VCaP (cell line): ENCODE data around the gene C2orf72.

ENCODE experiments used
- H3K27ac ChIP-seq: fragments of 450-650 bp; 2 replicates; pipeline ENCODE4 v1.5.1; 2017
- TF ChIP-seq, protein P1 (sequence below): fragments of 450-650 bp; conservative IDR thresholded peaks from 2 replicates; pipeline ENCODE4 v1.5.1; 2017; ENCODE audit warnings: mild to moderate bottlenecking, moderate library complexity

C2orf72 gene

DNA sequence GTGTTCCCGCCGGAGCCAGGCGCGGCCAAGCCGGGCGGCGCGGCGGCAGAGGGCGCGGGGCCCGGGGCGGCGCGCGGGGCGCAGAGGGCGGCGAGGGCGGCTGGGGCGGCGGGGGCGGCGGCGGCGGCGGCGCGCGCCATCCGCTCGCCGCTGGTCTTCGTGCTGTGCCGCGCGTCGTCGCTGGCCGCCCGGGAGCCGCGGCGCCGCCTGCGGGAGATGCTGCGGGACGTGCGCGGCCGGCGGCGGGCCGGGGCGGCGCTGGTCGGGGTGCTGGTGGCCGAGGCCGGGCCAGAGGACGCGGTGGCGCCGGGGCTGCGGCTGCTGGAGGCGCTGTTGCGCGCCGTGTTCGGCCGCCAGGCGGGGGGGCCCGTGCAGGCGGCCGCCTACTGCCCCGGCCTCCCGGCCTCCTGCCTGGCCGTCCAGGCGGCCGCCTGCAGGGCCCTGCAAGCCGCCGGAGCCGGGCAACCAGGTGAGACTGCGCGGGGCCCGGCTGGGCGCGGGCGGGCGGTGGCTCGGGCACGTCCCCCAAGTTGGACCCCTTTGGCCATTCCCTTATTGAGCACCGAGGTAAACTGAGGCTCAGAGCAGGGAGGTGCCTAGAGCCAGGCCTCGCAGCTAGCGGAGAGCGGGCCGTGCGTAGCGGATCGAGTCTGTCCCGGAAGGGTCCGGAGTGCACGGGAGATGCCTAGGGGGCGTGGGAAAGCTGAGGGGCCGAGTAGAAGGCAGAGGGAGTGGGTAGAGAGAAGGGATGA is 584 bp downstream of the C2orf72 start:
- TF ChIP-seq, protein P1, sequence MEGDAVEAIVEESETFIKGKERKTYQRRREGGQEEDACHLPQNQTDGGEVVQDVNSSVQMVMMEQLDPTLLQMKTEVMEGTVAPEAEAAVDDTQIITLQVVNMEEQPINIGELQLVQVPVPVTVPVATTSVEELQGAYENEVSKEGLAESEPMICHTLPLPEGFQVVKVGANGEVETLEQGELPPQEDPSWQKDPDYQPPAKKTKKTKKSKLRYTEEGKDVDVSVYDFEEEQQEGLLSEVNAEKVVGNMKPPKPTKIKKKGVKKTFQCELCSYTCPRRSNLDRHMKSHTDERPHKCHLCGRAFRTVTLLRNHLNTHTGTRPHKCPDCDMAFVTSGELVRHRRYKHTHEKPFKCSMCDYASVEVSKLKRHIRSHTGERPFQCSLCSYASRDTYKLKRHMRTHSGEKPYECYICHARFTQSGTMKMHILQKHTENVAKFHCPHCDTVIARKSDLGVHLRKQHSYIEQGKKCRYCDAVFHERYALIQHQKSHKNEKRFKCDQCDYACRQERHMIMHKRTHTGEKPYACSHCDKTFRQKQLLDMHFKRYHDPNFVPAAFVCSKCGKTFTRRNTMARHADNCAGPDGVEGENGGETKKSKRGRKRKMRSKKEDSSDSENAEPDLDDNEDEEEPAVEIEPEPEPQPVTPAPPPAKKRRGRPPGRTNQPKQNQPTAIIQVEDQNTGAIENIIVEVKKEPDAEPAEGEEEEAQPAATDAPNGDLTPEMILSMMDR: peak; percentile 48
- H3K27ac ChIP-seq: peak overlapping the region; percentile 54; the same call in 1 of the 2 replicates

DNA sequence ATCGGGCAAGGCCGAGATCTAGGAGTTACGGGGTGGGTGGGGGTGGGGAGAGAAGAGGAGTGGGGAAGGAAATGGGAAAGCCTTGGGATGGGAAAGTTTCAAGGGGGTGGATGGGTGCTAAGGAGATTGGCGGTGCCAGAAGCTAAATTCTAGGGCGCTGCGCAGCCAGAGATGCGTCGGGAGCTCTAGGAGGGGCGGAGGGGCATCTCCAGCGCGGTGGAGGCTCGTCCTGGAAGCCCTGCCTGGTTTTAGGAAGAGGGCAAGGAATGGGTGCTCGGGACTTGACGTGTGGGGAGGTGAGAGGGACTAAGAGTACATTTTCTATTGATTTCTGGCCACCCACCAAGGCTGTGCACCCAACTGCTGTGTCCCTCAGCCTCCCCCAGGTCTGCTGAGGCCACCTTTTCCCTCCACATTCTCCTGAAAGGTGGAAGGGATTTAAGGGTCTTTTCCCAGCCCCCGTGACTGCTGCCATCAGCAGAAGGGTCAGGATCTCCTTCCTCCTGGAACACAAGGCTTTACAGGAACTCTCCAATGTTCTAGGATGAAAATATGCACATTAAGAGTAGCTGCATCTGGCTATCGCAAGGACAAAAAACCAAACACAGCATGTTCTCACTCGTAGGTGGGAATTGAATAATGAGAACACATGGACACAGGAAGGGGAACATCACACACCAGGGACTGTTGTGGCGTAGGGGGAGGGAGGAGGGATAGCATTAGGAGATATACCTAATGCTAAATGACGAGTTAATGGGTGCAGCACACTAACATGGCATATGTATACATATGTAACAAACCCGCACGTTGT is 1.4 kb downstream of the C2orf72 start:
- TF ChIP-seq, protein P1: no peak
- H3K27ac ChIP-seq: no peak overlapping the region

DNA sequence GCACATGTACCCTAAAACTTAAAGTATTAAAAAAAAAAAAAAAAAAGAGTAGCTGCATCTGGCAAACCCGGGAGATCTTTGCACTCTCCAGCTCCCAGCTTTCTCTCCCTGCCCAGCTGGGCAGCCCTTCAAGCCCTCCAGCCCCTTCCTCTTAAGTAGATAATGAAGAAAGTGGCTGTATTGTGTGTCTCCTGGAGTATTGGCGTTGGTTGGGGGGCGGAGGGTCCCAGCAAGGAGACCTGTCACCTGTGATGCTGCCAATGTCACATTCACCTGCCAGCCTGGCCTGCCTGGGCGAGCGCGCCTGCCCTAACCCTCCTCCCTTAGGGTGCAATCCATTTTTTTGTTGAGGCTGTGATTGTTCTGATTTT is 2.0 kb downstream of the C2orf72 start:
- H3K27ac ChIP-seq: no peak overlapping the region
- TF ChIP-seq, protein P1: no peak

DNA sequence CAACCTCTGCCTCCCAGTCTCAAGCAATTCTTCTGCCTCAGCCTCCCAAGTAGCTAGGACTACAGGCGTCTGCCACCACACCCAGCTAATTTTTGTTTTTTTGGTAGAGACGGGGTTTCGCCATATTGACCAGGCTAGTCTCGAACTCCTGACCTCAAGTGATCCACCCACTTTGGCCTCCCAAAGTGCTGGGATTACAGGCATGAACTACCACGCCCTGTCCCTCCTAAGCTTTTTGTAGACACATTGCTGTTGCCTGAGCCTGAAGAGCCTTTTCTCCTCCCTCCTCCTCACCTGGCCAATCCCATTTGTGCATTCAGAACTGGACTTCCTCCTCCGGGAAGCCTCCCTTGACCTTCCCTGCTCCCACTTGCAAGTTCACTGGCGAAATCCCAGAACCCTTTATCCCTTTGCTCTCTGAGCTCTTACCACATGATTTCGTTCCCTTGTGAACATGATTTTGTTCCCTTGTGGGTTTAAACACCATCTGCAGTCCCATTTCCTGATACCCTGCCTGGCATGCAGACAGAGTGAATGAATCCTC is 2.6 kb downstream of the C2orf72 start:
- TF ChIP-seq, protein P1: no peak
- H3K27ac ChIP-seq: no peak overlapping the region

DNA sequence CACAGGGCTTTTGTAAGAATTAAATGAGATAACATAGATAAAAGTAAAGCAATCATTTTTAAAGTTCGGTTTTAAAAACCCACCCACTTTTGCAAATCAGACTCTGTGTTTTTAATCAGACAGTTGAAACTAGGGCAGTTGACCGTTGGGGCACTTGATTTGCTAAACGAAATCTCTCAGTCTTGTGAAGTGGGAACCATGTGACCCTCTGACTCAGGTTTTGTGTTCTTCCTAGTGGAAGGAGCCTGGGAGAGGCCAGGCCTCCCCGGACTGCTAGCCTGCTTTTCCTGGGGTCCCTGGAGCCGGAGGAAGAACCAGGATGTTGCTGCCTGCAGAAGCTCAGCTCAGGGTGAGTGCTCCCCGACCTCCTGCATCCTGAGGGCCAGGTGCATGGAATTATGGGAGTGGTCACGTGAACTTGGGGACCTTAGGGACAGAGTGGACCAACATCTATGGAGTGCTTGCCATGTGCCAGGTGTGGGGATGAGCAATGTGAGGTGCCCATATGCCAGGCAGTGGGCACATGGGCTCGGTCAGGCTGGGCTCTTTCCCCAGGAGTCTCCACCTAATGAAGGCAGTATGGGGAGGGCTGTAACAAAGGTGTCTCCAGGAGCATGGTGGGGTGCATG is 3.9 kb downstream of the C2orf72 start:
- TF ChIP-seq, protein P1: no peak
- no peak overlapping the region for H3K27ac ChIP-seq

DNA sequence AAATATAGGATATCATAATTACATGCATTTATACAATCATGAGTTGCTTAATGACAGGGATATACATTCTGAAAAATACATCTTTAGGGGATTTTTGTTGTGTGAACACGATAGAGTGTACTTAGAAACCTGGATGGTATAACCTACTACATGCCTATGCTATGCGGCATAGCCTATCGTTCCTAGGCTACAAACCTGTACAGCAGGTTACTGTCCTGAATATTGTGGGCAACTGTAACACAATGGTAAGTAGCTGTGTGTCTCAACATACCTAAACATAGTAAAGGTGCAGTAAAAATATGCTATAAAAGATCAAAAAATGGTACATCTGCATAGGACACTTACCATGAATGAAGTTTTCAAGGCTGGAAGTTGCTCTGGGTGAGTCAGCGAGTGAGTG is 6.5 kb downstream of the C2orf72 start:
- TF ChIP-seq, protein P1: no peak
- no peak overlapping the region for H3K27ac ChIP-seq

DNA sequence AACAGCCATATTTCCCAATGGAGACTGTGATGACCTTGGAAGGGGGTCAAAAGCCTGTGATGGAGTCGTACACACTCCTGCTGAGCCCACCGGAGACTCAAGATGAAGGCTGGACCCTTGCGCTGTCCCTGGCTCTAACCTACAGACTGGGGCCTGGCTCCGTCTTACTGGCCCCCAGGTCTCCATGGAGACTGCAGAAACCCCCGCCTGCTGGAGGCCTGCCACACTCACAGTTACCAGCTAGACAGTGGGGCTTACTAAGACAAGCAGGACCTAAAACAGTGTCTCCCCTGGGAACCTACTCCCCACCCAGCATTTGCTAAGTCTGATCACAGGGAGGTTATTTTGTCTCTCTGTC is 9.6 kb downstream of the C2orf72 start:
- no peak overlapping the region for H3K27ac ChIP-seq
- TF ChIP-seq, protein P1: no peak
